Stomach smooth muscle (tissue), 2 donors: ENCODE measurements around the gene SLC37A1.

Experiments used
- H3K27ac ChIP-seq: one replicate; pipeline ENCODE4 v1.7.0; 2013; ENCODE audit warnings: mild to moderate bottlenecking, low read length, inconsistent platforms
- H3K27me3 ChIP-seq, 2 donors: one replicate each; pipeline ENCODE4 v1.7.0; 2013; ENCODE audit warnings: low read length in 2 of 2; ENCODE audit not compliant: insufficient read depth in 2 of 2, control insufficient read depth in 1 of 2
- H3K36me3 ChIP-seq, 2 donors: one replicate each; pipeline ENCODE4 v1.7.0; 2013; ENCODE audit warnings: low read length in 2 of 2; ENCODE audit not compliant: control insufficient read depth in 2 of 2, insufficient read depth in 2 of 2
- H3K4me1 ChIP-seq: one replicate; pipeline ENCODE4 v1.7.0; 2013; ENCODE audit warnings: low read length; ENCODE audit not compliant: control insufficient read depth, insufficient read depth
- H3K4me3 ChIP-seq, 2 donors: one replicate each; pipeline ENCODE4 v1.7.0; 2013; ENCODE audit warnings: low read length in 2 of 2
- H3K9ac ChIP-seq, 2 donors: one replicate each; pipeline ENCODE4 v1.7.0; 2013; ENCODE audit warnings: low read length in 2 of 2, mild to moderate bottlenecking in 1 of 2
- H3K9me3 ChIP-seq, 2 donors: one replicate each; pipeline ENCODE4 v1.7.0; 2013; ENCODE audit warnings: low read length in 2 of 2; ENCODE audit not compliant: control insufficient read depth in 2 of 2
- donor health status: healthy.
- donor health status: Pancreatic carcinoma.

SLC37A1 gene

GRCh38 chr21:42538479-42539275, 25.0 kb downstream of the SLC37A1 start:
- no peak overlapping the region for H3K27ac ChIP-seq
- H3K36me3 ChIP-seq, result peaks cover 6 to 17% of the 10 kb centered on the region in 2 donors
- H3K9me3 ChIP-seq, result no peaks in the 10 kb centered on the region
- H3K4me3 ChIP-seq, result no peak overlapping the region
- no peak overlapping the region for H3K9ac ChIP-seq
- peaks cover 5% of the 10 kb centered on the region for H3K4me1 ChIP-seq
- no peaks in the 10 kb centered on the region for H3K27me3 ChIP-seq

- H3K36me3 ChIP-seq, result peaks cover 8 to 17% of the 10 kb centered on the region in 2 donors
- no peaks in the 10 kb centered on the region for H3K27me3 ChIP-seq
- H3K9me3 ChIP-seq, result no peaks in the 10 kb centered on the region
- H3K4me1 ChIP-seq, result peaks cover 5% of the 10 kb centered on the region
- H3K4me3 ChIP-seq, result no peak overlapping the region
- H3K27ac ChIP-seq, result no peak overlapping the region
- no peak overlapping the region for H3K9ac ChIP-seq
Observed at GRCh38 chr21:42539342-42539741, 25.7 kb downstream of the SLC37A1 start.

- H3K36me3 ChIP-seq, result peaks cover 8 to 18% of the 10 kb centered on the region in 2 donors
Observed at GRCh38 chr21:42539931-42540343, 26.3 kb downstream of the SLC37A1 start.

DNA sequence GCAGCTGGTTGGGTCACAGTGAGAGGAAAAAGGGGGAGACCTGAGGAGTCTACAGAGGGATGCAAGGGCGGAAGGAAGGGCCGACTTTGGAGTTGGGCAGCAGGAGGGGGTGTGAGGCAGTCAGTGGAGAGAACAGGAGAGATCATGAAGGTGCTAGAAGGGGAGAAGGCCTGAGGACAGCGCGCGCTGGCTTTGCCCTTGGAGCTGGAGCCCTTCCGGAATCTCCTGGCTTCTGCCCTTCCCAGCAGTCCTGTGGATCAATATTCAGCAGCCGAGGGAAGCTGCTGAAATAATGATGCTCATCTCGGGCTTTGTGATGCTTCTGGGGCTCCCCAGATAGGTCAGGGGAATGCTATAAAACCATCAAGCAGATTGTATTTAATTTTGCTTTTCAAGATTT, 26.7 kb downstream of the SLC37A1 start:
- no peak overlapping the region for H3K4me3 ChIP-seq
- H3K27ac ChIP-seq, result no peak overlapping the region
- H3K9me3 ChIP-seq, result no peaks in the 10 kb centered on the region
- H3K27me3 ChIP-seq, result no peaks in the 10 kb centered on the region
- H3K9ac ChIP-seq, result no peak overlapping the region
- H3K4me1 ChIP-seq, result peaks cover 5% of the 10 kb centered on the region
- H3K36me3 ChIP-seq, result peaks cover 8 to 17% of the 10 kb centered on the region in 2 donors

More at GRCh38 chr21:42539931-42540343, 26.3 kb downstream of the SLC37A1 start:
- H3K9me3 ChIP-seq, result no peaks in the 10 kb centered on the region
- H3K27ac ChIP-seq, result no peak overlapping the region
- H3K4me3 ChIP-seq, result no peak overlapping the region
- peaks cover 5% of the 10 kb centered on the region for H3K4me1 ChIP-seq
- H3K27me3 ChIP-seq, result no peaks in the 10 kb centered on the region
- H3K9ac ChIP-seq, result no peak overlapping the region

GRCh38 chr21:42541174-42541573, 27.5 kb downstream of the SLC37A1 start:
- no peak overlapping the region for H3K9ac ChIP-seq
- H3K4me3 ChIP-seq, result no peak overlapping the region
- H3K27ac ChIP-seq, result no peak overlapping the region
- no peaks in the 10 kb centered on the region for H3K27me3 ChIP-seq
- H3K9me3 ChIP-seq, result no peaks in the 10 kb centered on the region
- H3K36me3 ChIP-seq, result peaks cover 8 to 22% of the 10 kb centered on the region in 2 donors
- peaks cover 5% of the 10 kb centered on the region for H3K4me1 ChIP-seq

GRCh38 chr21:42541618-42542017, 28.0 kb downstream of the SLC37A1 start:
- H3K27ac ChIP-seq, result no peak overlapping the region
- no peaks in the 10 kb centered on the region for H3K27me3 ChIP-seq
- H3K9ac ChIP-seq, result no peak overlapping the region
- no peak overlapping the region for H3K4me3 ChIP-seq
- H3K4me1 ChIP-seq, result peaks cover 5% of the 10 kb centered on the region
- H3K9me3 ChIP-seq, result no peaks in the 10 kb centered on the region
- H3K36me3 ChIP-seq, result peaks cover 11 to 22% of the 10 kb centered on the region in 2 donors

DNA sequence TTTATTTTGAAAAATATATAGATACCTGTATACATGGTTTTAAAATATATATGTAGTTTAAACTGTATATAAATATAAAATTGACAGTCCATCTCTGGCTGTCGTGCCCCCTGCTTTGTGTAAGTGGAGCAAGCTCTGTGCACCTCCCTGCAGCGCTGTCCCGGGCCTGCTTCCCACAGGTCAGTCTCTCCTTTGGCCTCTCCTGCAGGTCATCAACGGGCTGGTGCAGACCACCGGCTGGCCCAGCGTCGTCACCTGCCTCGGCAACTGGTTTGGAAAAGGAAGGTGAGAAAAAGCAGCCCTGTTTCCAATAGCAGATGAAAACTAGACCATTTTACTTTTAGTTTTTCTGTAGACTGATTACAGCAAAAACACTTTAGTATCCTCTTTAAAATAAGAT, 28.5 kb downstream of the SLC37A1 start:
- H3K9me3 ChIP-seq, result no peaks in the 10 kb centered on the region
- H3K36me3 ChIP-seq, result peaks cover 11 to 26% of the 10 kb centered on the region in 2 donors
- no peak overlapping the region for H3K9ac ChIP-seq
- H3K4me1 ChIP-seq, result peaks cover 2% of the 10 kb centered on the region
- H3K27me3 ChIP-seq, result no peaks in the 10 kb centered on the region
- H3K4me3 ChIP-seq, result no peak overlapping the region
- H3K27ac ChIP-seq, result no peak overlapping the region

DNA sequence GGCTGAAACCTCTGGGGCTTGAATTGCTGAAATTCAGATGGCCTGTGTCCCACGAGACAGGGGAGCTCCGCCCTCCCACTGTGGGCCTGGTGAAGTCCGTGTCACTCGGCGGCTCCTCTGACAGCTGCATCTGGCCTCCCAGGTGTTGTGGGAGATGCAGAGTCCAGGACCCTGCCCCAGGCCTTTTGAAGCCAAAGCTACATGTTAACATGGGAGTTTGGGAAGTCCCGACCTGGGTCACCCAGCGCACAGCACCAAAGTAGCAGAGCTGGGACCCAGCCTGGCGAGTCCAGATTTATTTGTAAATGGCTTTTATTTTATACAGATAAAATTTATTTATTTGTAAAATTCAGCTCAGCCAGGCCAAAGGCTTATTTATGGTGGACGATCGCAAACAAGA, 28.9 kb downstream of the SLC37A1 start:
- H3K9me3 ChIP-seq, result no peaks in the 10 kb centered on the region
- H3K27ac ChIP-seq, result no peak overlapping the region
- H3K4me3 ChIP-seq, result no peak overlapping the region
- H3K36me3 ChIP-seq, result peaks cover 11 to 27% of the 10 kb centered on the region in 2 donors
- no peaks in the 10 kb centered on the region for H3K27me3 ChIP-seq
- no peaks in the 10 kb centered on the region for H3K4me1 ChIP-seq
- no peak overlapping the region for H3K9ac ChIP-seq

DNA sequence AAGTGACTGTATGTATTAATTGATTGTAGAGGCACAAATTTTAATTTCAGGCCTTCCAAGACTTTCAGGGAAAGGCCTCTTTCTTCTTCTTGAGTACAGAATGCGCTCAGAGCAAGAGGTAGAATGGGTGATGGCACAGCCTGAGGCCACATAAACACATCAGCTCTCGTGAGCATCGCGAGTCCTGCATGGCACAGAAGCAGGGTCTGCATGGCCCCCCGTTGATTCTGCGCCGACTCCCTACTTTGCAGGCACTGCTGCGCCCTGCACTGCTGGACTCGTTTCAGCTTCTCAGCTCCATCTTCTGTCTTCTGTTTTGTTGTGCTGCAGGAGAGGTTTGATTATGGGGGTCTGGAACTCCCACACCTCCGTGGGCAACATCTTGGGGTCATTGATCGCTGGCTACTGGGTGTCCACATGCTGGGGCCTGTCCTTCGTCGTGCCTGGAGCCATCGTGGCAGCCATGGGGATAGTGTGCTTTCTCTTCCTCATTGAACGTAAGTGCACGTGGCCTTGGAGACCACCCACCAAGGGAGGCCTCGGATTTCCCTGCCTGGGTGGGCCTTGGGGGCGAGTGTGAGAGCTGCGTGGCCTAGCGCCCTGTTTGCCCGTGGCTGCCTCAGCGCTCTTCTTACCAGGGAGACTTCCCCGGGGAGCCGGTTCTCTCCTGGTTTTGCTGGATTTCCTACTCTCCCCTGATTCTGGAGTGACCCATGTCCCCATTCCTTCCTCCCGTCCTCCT, 29.6 kb downstream of the SLC37A1 start:
- Histone ChIP-seq H3K27ac (no peak overlapping the region), H3K9ac (no peak overlapping the region), H3K4me1 (no peaks in the 10 kb centered on the region), H3K9me3 (no peaks in the 10 kb centered on the region), H3K4me3 (no peak overlapping the region), H3K27me3 (no peaks in the 10 kb centered on the region), H3K36me3 (peaks cover 11 to 32% of the 10 kb centered on the region in 2 donors)

DNA sequence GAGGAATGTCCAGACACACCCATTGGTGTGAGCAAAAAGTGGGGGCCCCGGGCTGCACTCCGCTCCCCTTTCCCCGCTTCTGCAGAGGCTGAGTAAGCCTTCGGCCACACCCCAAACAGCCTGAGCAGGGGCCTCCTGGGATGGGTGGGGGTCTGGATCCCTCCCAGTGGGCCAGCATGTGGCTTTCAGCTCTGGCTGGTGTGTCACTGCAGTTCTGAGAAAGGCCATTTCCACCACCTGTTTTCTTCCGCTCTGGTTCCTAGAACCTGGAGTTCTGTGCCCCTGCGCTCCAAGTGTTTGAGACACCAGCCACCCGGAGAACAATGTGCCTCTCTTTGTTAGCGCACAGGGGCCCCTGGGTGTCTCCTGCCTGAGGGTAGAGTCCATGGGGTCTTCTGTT, 30.9 kb downstream of the SLC37A1 start:
- Histone ChIP-seq H3K36me3 (peaks cover 11 to 31% of the 10 kb centered on the region in 2 donors), H3K27ac (no peak overlapping the region), H3K27me3 (no peaks in the 10 kb centered on the region)

GRCh38 chr21:42545317-42545716, 31.7 kb downstream of the SLC37A1 start:
- peaks cover 9 to 31% of the 10 kb centered on the region in 2 donors for H3K36me3 ChIP-seq
- H3K9ac ChIP-seq, result no peak overlapping the region
- no peaks in the 10 kb centered on the region for H3K27me3 ChIP-seq
- no peak overlapping the region for H3K4me3 ChIP-seq
- no peaks in the 10 kb centered on the region for H3K4me1 ChIP-seq
- H3K9me3 ChIP-seq, result no peaks in the 10 kb centered on the region
- H3K27ac ChIP-seq, result no peak overlapping the region

More for the DNA sequence above, 30.9 kb downstream of the SLC37A1 start:
- H3K4me1 ChIP-seq, result no peaks in the 10 kb centered on the region
- H3K4me3 ChIP-seq, result no peak overlapping the region
- H3K9me3 ChIP-seq, result no peaks in the 10 kb centered on the region
- no peak overlapping the region for H3K9ac ChIP-seq
